GM19324 (cell line): ENCODE results near the gene PAQR8.
"Not testable (repeated sequence)": the region's sequence is repeated elsewhere in the genome, so short reads cannot be mapped to it uniquely, and the experiment has no call there.

Experiments
- ATAC-seq: cut with Tn5 transposase; IDR thresholded peaks from one replicate; pipeline ENCODE4 v1.9.1; 2021; ENCODE audit warnings: mild to moderate bottlenecking, moderate library complexity; ENCODE audit not compliant: unreplicated experiment, low FRiP score

The PAQR8 gene

GRCh38 chr6:52375780-52376556 lies 14.0 kb downstream of the PAQR8 start:
- ATAC-seq: no peak

DNA sequence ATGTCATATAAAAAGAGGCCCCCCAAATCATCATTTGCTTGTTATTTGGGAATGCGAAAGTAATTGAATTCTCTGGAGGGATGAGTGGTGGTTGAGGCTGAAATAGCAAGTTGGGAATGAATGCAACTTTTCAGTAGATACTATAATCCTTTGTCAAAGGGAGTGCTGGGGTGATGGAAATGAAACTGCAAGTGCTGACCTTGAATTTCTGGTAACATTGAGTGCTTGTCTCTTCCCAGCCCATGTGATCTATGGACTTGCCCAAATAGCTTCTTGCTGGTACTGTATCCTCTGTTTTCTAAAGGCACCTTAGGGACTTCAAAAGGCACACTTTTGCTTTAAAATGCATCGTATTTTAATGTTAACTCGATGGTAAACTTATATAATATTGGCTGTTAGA lies 14.8 kb downstream of the PAQR8 start:
- ATAC-seq: no peak

DNA sequence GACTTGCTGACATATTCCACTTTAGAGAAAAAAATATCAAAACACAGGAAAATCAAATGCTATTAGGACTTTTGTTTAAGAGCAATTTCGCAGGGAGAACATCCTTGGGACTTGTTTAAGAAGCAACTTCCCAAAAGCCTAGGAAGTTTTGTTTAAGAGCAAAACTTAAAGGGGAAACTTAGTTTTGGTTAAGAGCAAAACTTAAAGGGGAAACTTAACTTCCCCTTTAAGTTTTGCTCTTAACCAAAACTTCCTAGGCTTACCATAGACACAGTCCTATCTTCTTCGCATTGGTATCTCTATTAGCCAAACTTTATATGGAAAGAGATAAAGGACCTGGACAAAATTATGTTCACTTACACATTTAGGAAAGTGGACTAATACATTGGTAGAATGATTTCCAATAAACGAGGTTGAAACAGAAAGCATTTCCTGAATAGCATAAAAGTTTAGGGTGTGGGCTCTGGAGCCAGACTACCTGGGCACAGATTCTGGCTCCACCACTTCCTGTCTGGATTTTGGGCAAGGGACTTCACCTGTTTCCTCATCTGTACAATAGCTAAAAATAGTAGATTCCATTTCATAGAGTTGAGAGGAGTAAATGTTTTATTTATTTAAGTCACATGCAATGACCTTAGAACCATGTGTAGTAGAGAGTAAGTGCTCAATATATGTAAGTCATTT lies 15.7 kb downstream of the PAQR8 start:
- ATAC-seq: no peak

DNA sequence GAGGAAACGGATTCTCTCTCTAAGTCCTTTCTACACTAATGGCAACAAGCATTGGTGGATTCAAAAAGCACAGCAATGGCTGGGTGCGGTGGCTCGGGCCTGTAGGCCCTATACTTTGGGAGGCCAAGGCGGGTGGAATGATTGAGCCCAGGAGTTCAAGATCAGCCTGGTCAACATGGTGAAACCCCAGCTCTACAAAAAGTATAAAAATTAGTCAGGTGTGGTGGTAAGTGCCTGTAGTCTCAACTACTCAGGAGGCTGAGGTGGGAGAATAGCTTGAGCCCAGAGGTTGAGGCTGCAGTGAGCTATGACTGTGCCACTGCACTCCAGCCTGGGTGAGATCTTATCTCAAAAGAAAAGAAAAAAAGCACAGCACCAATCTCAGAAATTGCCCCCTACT lies 19.3 kb downstream of the PAQR8 start:
- no peak for ATAC-seq

DNA sequence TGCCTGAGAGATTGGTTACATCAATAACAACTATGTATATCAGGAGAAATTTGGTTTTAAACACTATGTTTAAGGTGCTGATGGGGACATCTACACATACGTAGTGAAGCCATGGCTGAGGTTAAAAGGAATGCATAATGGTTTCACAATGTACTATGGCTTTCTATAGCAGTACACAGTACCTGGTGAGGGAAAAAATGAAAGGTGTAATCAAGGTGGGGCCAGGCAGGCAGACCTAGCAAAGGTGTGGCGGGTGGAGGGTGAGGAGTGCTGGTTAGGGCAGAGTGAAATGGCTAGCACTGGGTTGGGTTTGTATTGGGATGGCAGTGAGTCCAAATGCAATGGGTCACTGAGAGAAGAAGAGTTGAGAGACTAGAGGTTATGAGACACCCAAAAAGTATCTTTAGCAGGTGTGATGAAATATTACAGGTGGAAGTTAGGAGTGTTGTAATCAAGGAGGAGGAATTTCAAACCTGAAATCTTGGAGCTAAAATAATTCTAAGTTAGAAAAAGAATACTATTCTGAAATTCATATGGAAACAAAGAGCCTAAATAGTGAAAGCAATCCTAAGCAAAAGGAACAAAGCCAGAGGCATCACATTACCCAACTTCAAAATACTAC lies 22.3 kb downstream of the PAQR8 start:
- no peak for ATAC-seq

- no peak for ATAC-seq
Measured at GRCh38 chr6:52385074-52385473, 23.1 kb downstream of the PAQR8 start.

DNA sequence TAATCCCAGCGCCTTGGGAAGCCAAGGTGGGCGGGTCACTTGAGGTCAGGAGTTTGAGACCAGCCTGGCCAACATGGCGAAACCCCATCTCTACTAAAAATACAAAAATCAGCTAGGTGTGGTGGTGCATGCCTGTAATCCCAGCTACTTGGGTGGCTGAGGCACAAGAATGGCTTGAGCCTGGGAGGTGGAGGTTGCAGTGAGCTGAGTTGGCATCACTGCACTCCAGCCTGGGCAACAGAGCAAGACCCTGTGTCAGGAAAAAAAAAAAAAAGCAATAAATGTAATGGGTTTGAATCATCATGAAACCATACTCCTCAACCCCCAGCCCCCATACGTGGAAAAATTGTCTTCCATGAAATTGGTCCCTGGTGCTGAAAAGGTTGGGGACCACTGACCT lies 26.2 kb downstream of the PAQR8 start:
- not testable (repeated sequence) for ATAC-seq

- ATAC-seq: no peak
Measured at GRCh38 chr6:52388790-52389189, 26.8 kb downstream of the PAQR8 start.

DNA sequence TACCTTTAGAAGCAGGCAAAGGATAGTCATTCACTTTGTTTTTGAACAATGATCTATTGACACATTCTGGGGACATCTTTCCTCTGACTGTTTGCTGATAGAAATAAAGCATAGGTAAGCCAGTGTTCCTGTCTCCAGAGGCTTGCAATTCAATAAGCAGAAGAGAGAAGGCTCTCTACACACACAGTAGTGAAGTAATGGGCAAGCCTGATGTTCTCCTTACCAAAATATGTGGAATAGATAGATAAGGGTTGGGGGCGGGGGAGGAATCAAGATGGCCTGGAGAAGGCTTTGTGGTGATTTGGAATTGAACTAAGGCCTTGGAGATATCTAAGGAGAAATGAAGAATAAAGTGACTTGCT lies 27.3 kb downstream of the PAQR8 start:
- no peak for ATAC-seq

GRCh38 chr6:52389626-52390360 lies 27.8 kb downstream of the PAQR8 start:
- peak; percentile 61 for ATAC-seq

DNA sequence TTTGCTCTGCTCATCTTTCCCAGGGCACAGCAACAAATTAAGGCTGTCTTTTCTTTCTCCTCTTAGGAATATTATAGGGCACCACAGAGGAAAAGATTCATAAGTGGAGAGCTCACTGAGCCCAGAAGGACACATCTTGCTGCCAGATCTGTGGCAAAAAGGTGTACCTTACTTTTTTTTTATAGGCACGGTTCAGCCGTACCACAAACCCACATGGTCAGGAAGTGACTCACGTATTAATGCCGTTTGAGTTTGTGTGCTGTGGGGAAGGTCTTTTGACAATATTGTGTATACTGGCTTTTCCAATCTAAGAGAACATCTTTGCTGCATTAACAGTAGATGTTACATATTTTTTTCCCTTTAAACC lies 28.4 kb downstream of the PAQR8 start:
- peak; percentile 33 for ATAC-seq

DNA sequence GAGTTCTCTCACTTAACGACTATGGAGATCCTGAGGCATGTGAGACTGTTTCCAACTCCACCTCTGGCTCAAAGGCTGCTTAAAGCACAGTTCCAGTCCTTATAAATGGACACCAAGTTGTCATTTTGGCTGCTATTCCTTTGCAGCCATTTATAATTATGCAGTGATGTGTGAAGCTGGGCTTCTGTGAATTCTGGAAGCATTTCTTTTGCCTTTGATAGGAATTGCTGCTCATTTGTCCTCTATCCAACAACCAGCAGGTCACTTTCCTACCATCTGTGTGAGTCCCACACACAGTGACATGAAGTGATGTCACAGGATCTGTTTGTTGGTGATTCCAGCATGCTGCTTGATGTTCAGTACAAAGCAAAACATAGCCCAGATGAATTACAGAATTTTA lies 29.6 kb downstream of the PAQR8 start:
- no peak for ATAC-seq

GRCh38 chr6:52392944-52393343 lies 31.0 kb downstream of the PAQR8 start:
- ATAC-seq: no peak

DNA sequence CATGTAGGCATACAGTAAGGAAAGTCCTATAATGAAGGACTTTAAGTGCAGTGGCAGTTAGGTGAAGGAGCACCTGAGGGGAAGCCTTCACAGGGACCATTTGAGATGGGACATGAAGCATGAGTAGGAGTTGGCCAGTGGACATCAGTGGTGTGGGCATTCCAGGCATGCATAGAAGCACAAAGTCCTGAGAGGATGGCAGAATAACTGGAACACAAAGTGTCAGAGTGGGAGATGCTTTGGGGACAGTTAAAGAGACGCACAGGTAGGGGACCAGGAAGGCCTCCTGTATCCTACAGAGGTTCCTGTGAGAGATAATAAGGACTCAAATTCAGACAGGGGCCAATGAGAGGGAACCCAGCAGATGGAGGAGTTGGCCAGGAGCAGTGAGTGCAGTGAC lies 31.8 kb downstream of the PAQR8 start:
- no peak for ATAC-seq

DNA sequence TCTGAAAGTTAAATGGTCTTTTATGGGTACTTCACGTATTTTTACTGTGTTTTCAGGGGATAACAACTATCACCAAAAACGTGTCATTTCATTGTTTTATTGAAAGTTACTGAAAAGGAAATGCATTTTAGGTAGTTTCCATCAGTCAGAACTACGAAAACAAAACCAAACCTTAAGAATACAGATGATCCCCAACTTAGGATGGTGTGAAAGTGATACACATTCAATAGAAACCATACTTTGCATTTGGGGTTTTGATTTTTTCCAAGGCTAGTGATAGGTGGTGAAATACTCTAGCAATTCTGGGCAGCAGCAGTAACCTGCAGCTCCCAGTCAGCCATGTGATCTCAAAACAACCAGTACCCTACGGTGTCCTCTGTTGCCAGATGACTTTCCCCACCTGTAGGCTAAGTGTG lies 32.3 kb downstream of the PAQR8 start:
- peak; percentile 65 for ATAC-seq

- no peak for ATAC-seq
Measured at GRCh38 chr6:52395969-52396368, 34.0 kb downstream of the PAQR8 start.

DNA sequence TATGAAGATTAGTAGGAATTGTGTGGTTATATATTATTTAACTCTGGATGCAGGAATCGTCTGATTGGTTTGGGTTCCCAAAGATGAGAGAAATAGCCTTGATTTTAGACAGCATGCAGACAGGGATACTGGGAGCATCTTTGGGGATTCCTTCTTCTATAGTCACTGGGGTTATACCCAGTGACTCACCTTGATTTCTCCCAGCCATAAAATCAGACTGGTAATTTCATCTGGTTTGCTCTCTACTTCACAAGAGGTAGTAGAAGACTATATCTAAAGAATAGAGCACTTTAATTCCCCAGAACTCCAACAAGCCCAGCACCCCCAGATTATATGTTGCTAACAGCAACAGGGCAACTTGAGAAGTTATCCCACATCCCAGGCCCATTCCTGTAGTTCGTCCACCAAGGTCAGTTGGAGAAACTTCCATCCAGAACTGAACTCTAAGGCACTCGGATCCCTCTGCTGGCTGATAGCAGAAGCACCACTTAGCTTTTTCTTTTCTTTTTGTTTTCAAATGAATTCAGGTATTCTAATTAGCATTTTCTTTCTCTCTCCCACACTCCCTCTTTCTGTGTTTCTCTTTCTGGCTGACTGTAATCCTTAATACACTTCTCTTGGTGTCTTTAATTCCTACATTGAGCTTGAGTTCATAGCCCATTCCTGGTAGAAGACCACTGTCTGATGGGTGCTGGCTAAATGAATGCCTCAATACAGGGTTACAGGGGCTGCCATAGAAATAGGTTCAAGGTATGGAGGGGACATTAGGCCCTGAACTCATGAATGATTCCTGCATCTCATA lies 37.8 kb downstream of the PAQR8 start:
- ATAC-seq: peak; percentile 49

- no peak for ATAC-seq
Measured at GRCh38 chr6:52400313-52401041, 38.5 kb downstream of the PAQR8 start.

DNA sequence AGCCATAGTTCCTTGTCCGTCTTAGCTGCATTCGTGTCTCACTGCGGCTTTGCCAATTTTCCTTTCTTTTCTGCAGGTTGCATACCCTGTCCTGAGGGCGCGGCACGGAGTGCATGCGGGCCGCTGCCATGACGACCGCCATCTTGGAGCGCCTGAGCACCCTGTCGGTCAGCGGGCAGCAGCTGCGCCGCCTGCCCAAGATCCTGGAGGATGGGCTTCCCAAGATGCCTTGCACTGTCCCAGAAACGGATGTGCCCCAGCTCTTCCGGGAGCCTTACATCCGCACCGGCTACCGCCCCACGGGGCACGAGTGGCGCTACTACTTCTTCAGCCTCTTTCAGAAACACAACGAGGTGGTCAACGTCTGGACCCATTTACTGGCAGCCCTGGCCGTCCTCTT lies 41.1 kb downstream of the PAQR8 start:
- no peak for ATAC-seq

DNA sequence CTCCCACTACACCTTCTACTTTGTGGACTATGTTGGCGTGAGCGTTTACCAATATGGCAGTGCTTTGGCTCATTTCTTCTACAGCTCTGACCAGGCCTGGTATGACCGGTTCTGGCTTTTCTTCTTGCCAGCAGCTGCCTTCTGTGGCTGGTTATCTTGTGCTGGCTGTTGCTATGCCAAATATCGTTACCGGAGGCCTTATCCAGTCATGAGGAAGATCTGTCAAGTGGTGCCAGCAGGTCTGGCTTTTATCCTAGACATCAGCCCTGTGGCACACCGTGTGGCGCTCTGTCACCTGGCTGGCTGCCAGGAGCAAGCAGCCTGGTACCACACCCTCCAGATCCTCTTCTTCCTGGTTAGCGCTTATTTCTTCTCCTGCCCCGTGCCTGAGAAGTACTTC lies 41.7 kb downstream of the PAQR8 start:
- ATAC-seq: no peak
